Measurements from ENCODE around the gene TNFRSF21.

GRCh38 chr6:47321577-47321976 is 11.9 kb upstream of the TNFRSF21 start:
- TF ChIP-seq CTCF (IDR thresholded peaks at IDR 0.05; ENCODE audit: borderline replicate concordance, extremely low read depth, low read length, poor library complexity, severe bottlenecking) (no peak), EZH2 (IDR thresholded peaks at IDR 0.05; ENCODE audit: borderline replicate concordance, low read depth, low read length, severe bottlenecking) (no peak)

Data from DND-41 (cell line).